Activated T-helper 2 cell treated with anti-CD3 and anti-CD28 coated beads, Interferon-gamma antibody, Interleukin-2, Interleukin-4, amounts not matched to agents 10 μg/mL and 5 μg/mL and 100 μg/mL, durations not matched to agents 14 hours and 24 hours and 36 hours (primary cell): ENCODE measurements around the gene MUC13. TPM values are rescaled to one million over a fixed set of nuclear protein-coding genes. Genes with fewer than 3 reads are reported as not detected.
"Not testable (repeated sequence)": the region's sequence is repeated elsewhere in the genome, so short reads cannot be mapped to it uniquely, and the experiment has no call there.

Experiments used
- DNase-seq: peaks from one replicate; pipeline ENCODE4 v3.0.0; 2021; ENCODE audit warnings: low spot score
- H3K27ac Mint-ChIP-seq: one replicate; pipeline ENCODE4 v1.8.0; 2021; ENCODE audit warnings: mixed read lengths
- H3K27me3 Mint-ChIP-seq: one replicate; pipeline ENCODE4 v1.8.0; 2021; ENCODE audit warnings: low read depth, mixed read lengths
- H3K36me3 Mint-ChIP-seq: one replicate; pipeline ENCODE4 v1.8.0; 2021; ENCODE audit warnings: low read depth, mixed read lengths
- H3K4me1 Mint-ChIP-seq: one replicate; pipeline ENCODE4 v1.8.0; 2021; ENCODE audit warnings: low read depth, mixed read lengths
- H3K4me3 Mint-ChIP-seq: one replicate; pipeline ENCODE4 v1.8.0; 2021; ENCODE audit warnings: low read depth, mild to moderate bottlenecking, moderate library complexity, mixed read lengths
- H3K9me3 Mint-ChIP-seq: one replicate; pipeline ENCODE4 v1.8.0; 2021; ENCODE audit warnings: mixed read lengths
- intact Hi-C: fragments of 100-400 bp; cut with micrococcal nuclease; formaldehyde crosslinking; loops from one replicate; pipeline ENCODE4 v1.15.1; 2023
- total RNA-seq: library from RNA; stranded (reverse); gene quantifications from 2 replicates; pipeline ENCODE4 v1.2.3, GENCODE V29; 2022

MUC13 gene
- total RNA-seq, 1 donor from 2014 or later: not detected

DNA sequence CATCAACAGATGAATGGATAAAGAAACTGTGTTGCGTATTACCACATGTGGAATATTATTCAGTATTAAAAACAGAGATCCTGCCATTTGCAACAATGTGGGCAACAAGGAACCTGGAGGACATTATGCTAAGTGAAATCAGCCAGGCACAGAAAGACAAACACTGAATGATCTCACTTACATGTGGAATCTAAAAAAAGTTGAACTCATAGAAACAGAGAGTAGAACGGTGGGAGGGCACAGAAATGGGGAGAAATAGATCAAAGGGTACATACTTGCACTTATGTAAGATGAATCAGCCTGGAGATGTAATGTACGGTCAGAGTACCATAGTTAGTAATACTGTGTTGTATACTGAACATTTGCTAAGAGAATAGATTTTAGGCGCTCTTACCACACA lies 29.8 kb upstream of the MUC13 start:
- Mint-ChIP-seq H3K9me3 (no peaks in the 10 kb centered on the region), H3K27ac (no peak overlapping the region), H3K4me3 (no peak overlapping the region), H3K4me1 (no peaks in the 10 kb centered on the region), H3K36me3 (peaks cover 7% of the 10 kb centered on the region), H3K27me3 (peaks cover 14% of the 10 kb centered on the region)
- DNase-seq: no peak
- intact Hi-C loops: no loop called here

GRCh38 chr3:124963755-124964154 lies 29.2 kb upstream of the MUC13 start:
- peaks cover 14% of the 10 kb centered on the region for H3K27me3 Mint-ChIP-seq
- no peaks in the 10 kb centered on the region for H3K9me3 Mint-ChIP-seq
- intact Hi-C loops: no loop called here
- no peak overlapping the region for H3K4me3 Mint-ChIP-seq
- DNase-seq: no peak
- H3K27ac Mint-ChIP-seq: no peak overlapping the region
- peaks cover 7% of the 10 kb centered on the region for H3K36me3 Mint-ChIP-seq
- no peaks in the 10 kb centered on the region for H3K4me1 Mint-ChIP-seq

GRCh38 chr3:124962403-124962940 lies 27.9 kb upstream of the MUC13 start:
- Mint-ChIP-seq H3K27ac (no peak overlapping the region), H3K9me3 (no peaks in the 10 kb centered on the region), H3K27me3 (peaks cover 15% of the 10 kb centered on the region), H3K36me3 (no peaks in the 10 kb centered on the region), H3K4me1 (no peaks in the 10 kb centered on the region), H3K4me3 (no peak overlapping the region)
- intact Hi-C loops: no loop called here
- DNase-seq: no peak

DNA sequence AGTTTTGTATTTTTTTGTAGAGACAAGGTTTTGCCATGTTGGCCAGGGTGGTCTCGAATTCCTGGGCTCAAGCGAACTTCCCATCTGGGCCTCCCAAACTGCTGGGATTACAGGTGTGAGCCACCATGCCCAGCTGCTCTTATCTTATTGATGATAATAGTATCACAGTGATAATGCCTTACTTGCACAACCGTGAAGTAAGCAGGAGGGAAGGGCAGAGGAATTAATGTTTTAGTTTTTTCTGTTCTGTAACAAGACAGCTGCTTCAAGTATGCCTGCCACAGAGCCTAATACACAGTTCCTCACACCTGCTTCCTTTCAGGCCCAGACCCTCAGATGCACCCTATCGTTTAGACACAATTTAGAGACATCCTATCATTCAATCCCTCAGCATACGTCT lies 26.1 kb upstream of the MUC13 start:
- Mint-ChIP-seq H3K27ac (no peak overlapping the region), H3K36me3 (no peaks in the 10 kb centered on the region), H3K9me3 (no peaks in the 10 kb centered on the region), H3K4me3 (no peak overlapping the region), H3K4me1 (no peaks in the 10 kb centered on the region), H3K27me3 (peaks cover 18% of the 10 kb centered on the region)
- DNase-seq: no peak
- intact Hi-C loops: no loop called here

DNA sequence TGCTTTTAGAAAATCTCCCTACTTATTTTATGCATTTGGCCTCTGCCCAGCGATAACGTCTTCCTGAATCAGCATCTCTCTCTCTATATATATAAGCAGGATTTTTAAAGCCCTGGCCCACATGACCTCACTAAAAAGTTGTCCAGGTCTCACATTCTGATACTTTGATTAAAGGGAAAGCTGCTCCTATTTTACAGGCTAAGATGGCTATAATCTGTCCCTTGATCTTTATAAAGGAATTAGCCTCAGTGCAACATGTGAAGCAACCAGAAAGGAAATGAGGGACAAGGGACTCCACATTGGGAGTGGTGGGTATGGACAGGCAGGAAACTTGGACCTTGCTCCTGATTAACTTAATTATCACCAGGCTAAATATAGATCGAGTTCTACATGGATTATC lies 25.6 kb upstream of the MUC13 start:
- Mint-ChIP-seq H3K27me3 (peaks cover 21% of the 10 kb centered on the region), H3K27ac (no peak overlapping the region), H3K36me3 (no peaks in the 10 kb centered on the region), H3K9me3 (no peaks in the 10 kb centered on the region), H3K4me3 (no peak overlapping the region), H3K4me1 (no peaks in the 10 kb centered on the region)
- no peak for DNase-seq
- intact Hi-C loops: no loop called here

DNA sequence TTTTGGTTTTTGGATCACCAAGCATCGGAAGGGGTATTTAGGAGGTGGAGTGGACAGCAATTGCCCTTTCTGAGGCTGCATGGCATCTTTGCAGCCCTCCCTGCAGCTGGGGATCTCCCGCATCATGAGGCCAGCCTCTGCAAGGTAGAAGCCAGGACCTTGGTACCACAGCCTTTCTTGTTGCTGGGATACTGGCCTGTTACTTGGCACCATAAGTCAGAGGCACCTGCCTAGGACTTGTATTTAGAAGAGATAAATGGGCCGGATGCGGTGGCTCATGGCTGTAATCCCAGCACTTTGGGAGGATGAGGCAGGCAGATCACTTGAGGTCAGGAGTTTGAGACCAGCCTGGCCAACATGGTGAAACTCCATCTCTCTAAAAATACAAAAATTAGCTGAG lies 23.4 kb upstream of the MUC13 start:
- H3K36me3 Mint-ChIP-seq, intact Hi-C loops, H3K4me3 Mint-ChIP-seq, H3K9me3 Mint-ChIP-seq, DNase-seq, H3K4me1 Mint-ChIP-seq, H3K27ac Mint-ChIP-seq: not testable (repeated sequence)
- H3K27me3 Mint-ChIP-seq: peaks cover 32% of the 10 kb centered on the region

DNA sequence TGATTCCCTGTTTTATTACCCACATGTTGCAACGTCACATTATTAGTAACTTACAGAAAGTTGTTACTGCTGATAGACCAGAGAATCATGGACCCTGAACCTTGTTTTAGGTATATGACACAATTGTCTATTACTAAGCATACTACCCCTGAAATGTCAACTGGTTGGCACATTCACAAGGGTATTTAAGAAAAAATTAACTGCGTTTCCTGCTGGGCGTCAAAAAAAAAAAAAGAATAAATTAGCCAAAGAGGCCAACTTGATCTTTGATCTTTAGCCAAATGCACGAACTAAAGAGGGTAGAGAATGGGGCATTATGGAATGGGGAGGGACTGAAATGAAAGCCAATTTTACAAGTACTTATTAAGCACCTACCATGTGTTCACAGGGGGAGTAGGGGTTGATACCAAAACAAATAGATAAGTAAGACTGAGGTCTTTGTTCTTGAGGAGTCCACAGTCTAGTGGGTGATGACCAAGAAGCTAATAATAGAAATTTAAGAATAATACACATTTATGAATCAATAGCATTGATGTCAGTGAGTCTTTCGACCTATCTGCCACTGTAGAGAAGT lies 17.8 kb upstream of the MUC13 start:
- no peak for DNase-seq
- H3K9me3 Mint-ChIP-seq: no peaks in the 10 kb centered on the region
- no peaks in the 10 kb centered on the region for H3K36me3 Mint-ChIP-seq
- no peaks in the 10 kb centered on the region for H3K4me1 Mint-ChIP-seq
- intact Hi-C loops: no loop called here
- peaks cover 30% of the 10 kb centered on the region for H3K27me3 Mint-ChIP-seq
- H3K4me3 Mint-ChIP-seq: no peak overlapping the region
- no peak overlapping the region for H3K27ac Mint-ChIP-seq

DNA sequence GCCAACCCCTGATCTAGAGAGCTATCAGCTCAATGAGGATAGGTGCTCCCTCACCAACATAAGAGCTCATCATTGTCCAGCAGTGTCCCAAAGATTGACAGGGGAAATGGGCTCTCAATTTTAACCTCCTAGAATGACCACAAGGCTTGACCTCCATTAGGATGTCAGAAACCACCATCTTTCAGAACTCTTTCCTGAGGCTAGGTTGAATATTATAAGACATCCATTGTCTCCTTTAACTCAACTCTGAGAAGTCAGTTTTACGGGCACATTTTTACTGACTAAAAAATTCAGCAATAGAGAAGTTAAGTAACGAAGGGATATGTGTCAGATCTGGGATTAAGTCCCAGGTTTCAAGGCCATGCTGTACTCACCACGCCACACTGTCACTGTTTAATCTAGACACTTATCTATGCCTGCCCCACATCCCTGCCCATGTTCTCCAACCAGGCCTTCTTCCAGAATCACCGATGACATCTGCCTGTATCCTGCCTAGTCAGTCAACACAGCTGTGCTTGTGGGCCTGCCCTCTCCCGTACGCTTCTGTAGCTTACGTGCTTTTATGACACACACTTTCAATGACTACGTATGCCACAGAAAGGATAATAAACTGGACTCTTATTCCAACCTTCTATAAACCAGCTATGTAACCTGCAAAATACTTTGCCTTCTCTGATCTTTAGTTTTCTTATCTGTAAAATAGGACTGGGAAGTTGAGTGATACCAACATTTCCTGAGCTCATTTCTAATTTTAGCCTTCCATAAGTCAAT lies 17.1 kb upstream of the MUC13 start:
- DNase-seq: no peak
- Mint-ChIP-seq H3K4me1 (no peaks in the 10 kb centered on the region), H3K36me3 (no peaks in the 10 kb centered on the region), H3K27ac (no peak overlapping the region), H3K4me3 (no peak overlapping the region), H3K9me3 (no peaks in the 10 kb centered on the region), H3K27me3 (peaks cover 27% of the 10 kb centered on the region)
- intact Hi-C loops: no loop called here

DNA sequence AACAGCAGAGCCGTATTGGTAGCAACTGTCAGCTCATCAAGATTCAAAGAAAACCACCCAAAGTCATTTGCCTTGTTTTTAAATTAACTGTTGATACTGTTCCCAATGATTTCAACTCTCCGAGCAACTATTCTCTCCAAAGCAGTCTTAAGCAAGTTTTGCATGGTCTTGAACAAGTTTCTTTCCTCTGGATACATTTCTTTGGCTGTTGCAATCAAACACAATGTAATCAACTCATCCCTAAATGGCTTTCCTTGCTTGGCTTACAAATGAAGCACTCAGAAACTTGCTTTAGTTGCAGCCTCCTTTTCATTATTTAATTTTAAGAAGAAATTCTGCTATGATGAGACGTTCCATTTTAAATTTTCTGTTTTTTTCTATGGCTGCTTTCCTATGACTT lies 15.5 kb upstream of the MUC13 start:
- Mint-ChIP-seq H3K4me1 (no peaks in the 10 kb centered on the region), H3K27me3 (peaks cover 26% of the 10 kb centered on the region), H3K36me3 (no peaks in the 10 kb centered on the region), H3K4me3 (no peak overlapping the region), H3K27ac (no peak overlapping the region), H3K9me3 (no peaks in the 10 kb centered on the region)
- intact Hi-C loops: no loop called here
- no peak for DNase-seq

DNA sequence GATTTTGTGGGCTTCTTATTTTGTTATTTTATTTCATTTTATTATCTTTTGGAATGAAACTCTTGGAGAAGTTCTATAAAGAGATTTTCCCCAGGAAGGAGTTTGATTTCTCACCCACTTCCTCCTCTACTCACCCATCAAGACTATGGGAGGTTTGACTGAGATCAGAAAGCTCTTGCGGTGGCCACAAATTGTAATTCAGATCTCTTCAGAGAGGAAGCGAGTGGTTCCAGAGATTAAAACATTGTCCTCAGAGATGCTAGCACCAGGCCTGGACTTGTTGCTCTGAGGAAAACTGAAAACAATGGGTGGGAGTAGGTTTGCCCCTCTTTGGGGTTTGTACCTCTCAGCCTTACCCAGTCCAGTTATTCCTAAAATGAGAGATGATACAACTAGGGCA lies 8.1 kb upstream of the MUC13 start:
- no peaks in the 10 kb centered on the region for H3K9me3 Mint-ChIP-seq
- no peaks in the 10 kb centered on the region for H3K36me3 Mint-ChIP-seq
- peaks cover 20% of the 10 kb centered on the region for H3K27me3 Mint-ChIP-seq
- no peak overlapping the region for H3K27ac Mint-ChIP-seq
- DNase-seq: no peak
- intact Hi-C loops: no loop called here
- no peaks in the 10 kb centered on the region for H3K4me1 Mint-ChIP-seq
- no peak overlapping the region for H3K4me3 Mint-ChIP-seq

DNA sequence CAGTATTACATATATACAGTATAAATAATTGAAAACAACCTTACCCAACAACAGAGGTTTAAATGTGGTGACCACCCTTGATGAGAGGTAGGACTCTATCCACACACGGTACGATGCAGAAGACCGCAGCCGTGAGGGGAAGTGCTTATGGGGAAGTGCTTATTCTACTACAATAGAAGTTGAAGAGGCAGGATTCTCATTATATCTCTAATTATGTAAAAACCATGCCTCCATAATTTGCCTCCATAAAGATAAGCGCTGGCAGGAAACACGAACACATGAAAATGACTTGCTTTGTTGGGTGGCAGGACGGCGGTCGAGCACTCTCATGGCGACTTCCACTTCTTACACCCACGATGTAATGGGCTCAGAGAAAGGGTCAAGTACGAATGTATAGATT lies 7.2 kb upstream of the MUC13 start:
- Mint-ChIP-seq H3K27ac (no peak overlapping the region), H3K36me3 (no peaks in the 10 kb centered on the region)

GRCh38 chr3:124939661-124940060 lies 5.1 kb upstream of the MUC13 start:
- H3K27me3 Mint-ChIP-seq: peaks cover 26% of the 10 kb centered on the region
- intact Hi-C loops: no loop called here
- H3K27ac Mint-ChIP-seq: no peak overlapping the region
- no peaks in the 10 kb centered on the region for H3K4me1 Mint-ChIP-seq
- no peak for DNase-seq
- no peaks in the 10 kb centered on the region for H3K36me3 Mint-ChIP-seq
- H3K9me3 Mint-ChIP-seq: no peaks in the 10 kb centered on the region
- H3K4me3 Mint-ChIP-seq: no peak overlapping the region

More for the DNA sequence above, 7.2 kb upstream of the MUC13 start:
- no peak for DNase-seq
- intact Hi-C loops: no loop called here
- Mint-ChIP-seq H3K27me3 (peaks cover 24% of the 10 kb centered on the region), H3K4me3 (no peak overlapping the region), H3K4me1 (no peaks in the 10 kb centered on the region), H3K9me3 (no peaks in the 10 kb centered on the region)

DNA sequence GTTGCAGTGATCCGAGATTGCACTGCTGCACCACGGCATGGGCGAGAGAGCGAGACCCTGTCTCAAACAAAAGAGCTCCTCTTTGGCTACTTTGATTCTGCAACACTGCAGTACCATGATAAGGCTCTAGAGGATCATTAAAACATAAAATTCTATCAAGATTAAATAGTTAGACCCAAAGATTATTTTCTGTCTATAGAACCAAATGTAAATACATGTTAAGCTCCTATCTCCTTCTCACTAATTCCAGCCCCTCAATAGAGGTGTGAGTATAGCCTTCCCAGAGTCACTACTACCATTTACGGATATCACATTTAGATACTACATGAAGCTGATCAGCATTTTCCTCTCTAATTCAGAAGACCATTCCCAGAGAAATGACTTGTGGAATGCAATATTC lies 4.3 kb upstream of the MUC13 start:
- H3K27me3 Mint-ChIP-seq: peaks cover 29% of the 10 kb centered on the region
- no peaks in the 10 kb centered on the region for H3K9me3 Mint-ChIP-seq
- no peaks in the 10 kb centered on the region for H3K4me1 Mint-ChIP-seq
- intact Hi-C loops: no loop called here
- H3K27ac Mint-ChIP-seq: no peak overlapping the region
- DNase-seq: no peak
- no peak overlapping the region for H3K4me3 Mint-ChIP-seq
- H3K36me3 Mint-ChIP-seq: no peaks in the 10 kb centered on the region
